DOHH2 (cell line): ENCODE results near the gene TBK1.

Experiments used
- H3F3A ChIP-seq: fragments of 200-600 bp; sonication (generic), shearing (Covaris generic); 2 replicates; pipeline ENCODE4 v1.6.0; 2016; ENCODE audit warnings: antibody characterized with exemption, mild to moderate bottlenecking; ENCODE audit not compliant: control insufficient read depth, insufficient read depth
- H3K27ac ChIP-seq: fragments of 200-600 bp; sonication (generic); 2 replicates; pipeline ENCODE4 v1.5.1; 2014; ENCODE audit warnings: low read depth, mild to moderate bottlenecking, low read length, moderate library complexity
- H3K27me3 ChIP-seq: fragments of 200-600 bp; sonication (generic); 2 replicates; pipeline ENCODE4 v1.6.1; 2014; ENCODE audit warnings: mild to moderate bottlenecking, low read length, mixed read lengths; ENCODE audit not compliant: control insufficient read depth
- H3K36me3 ChIP-seq: fragments of 200-600 bp; sonication (generic); 2 replicates; pipeline ENCODE4 v1.6.1; 2014; ENCODE audit warnings: mild to moderate bottlenecking, low read length, moderate library complexity, mixed read lengths; ENCODE audit not compliant: control insufficient read depth
- H3K4me1 ChIP-seq: fragments of 200-600 bp; sonication (generic); 2 replicates; pipeline ENCODE4 v1.6.1; 2014; ENCODE audit warnings: mild to moderate bottlenecking, low read length, mixed read lengths; ENCODE audit not compliant: control insufficient read depth
- H3K4me2 ChIP-seq: fragments of 200-600 bp; sonication (generic); 2 replicates; pipeline ENCODE4 v1.6.0; 2014; ENCODE audit warnings: mild to moderate bottlenecking, low read length, moderate library complexity
- H3K4me3 ChIP-seq: fragments of 200-600 bp; sonication (generic); 2 replicates; pipeline ENCODE4 v1.5.1; 2014; ENCODE audit warnings: mild to moderate bottlenecking, low read length, mixed read lengths
- H3K79me2 ChIP-seq: fragments of 200-600 bp; sonication (generic); 2 replicates; pipeline ENCODE4 v1.6.1; 2014; ENCODE audit warnings: mild to moderate bottlenecking, low read length, mixed read lengths; ENCODE audit not compliant: control insufficient read depth
- H3K9me2 ChIP-seq: fragments of 200-600 bp; sonication (generic); replicated peaks from 2 replicates; pipeline ENCODE4 v1.6.1; 2014; ENCODE audit warnings: mild to moderate bottlenecking, low read length, mixed read lengths; ENCODE audit not compliant: control insufficient read depth
- H3K9me3 ChIP-seq: fragments of 200-600 bp; sonication (generic); 2 replicates; pipeline ENCODE4 v1.6.1; 2014; ENCODE audit warnings: antibody characterized with exemption, low read length, mixed read lengths; ENCODE audit not compliant: control insufficient read depth, insufficient read depth
- H4K20me1 ChIP-seq: fragments of 200-600 bp; sonication (generic); 2 replicates; pipeline ENCODE4 v1.6.0; 2014; ENCODE audit warnings: low read depth, mild to moderate bottlenecking, antibody characterized with exemption, low read length, moderate library complexity; ENCODE audit not compliant: control insufficient read depth, insufficient read depth
- CTCF ChIP-seq: fragments of 200-600 bp; sonication (generic); IDR thresholded peaks from one replicate; pipeline ENCODE4 v1.5.1; 2014; ENCODE audit warnings: antibody characterized with exemption, mild to moderate bottlenecking, low read depth, low read length; ENCODE audit not compliant: poor library complexity, severe bottlenecking
- EZH2phosphoT487 ChIP-seq: fragments of 200-600 bp; sonication (generic); IDR thresholded peaks from 2 replicates; pipeline ENCODE4 v1.6.1; 2017; ENCODE audit warnings: borderline replicate concordance, mild to moderate bottlenecking, antibody characterized with exemption, low read length, moderate library complexity, mixed read lengths

Gene TBK1

DNA sequence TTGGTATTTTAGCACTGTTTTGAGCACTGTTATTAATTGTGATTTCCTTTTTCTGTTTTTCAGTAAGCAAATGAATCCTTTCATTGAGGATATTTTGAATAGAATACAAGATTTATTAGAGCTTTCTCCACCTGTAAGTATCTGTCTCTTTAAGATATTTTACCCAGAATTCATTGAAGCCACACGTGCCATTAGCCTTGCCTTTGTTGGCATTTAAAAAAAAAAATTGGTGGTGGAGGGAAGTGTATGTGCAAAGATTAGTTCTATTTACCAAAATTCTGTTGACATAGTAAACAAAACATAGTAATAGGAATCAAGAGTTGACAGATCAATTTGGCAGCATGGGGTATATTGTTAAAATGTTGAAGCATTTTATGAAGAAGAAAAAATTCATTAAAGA, 23.9 kb upstream of the TBK1 start:
- TF ChIP-seq CTCF = no peak
- no peak for TF ChIP-seq EZH2phosphoT487
- Histone ChIP-seq H3K4me1 (no peaks in the 10 kb centered on the region), H3K4me3 (no peak overlapping the region), H3K27me3 (no peaks in the 10 kb centered on the region), H3K27ac (no peak overlapping the region), H3K4me2 (no peak overlapping the region), H3K9me2 (no peaks in the 10 kb centered on the region), H3K36me3 (peaks cover 93% of the 10 kb centered on the region), H3F3A (no peaks in the 10 kb centered on the region), H3K79me2 (no peaks in the 10 kb centered on the region), H4K20me1 (no peaks in the 10 kb centered on the region; the same call in 1 of the 2 replicates), H3K9me3 (no peaks in the 10 kb centered on the region)

DNA sequence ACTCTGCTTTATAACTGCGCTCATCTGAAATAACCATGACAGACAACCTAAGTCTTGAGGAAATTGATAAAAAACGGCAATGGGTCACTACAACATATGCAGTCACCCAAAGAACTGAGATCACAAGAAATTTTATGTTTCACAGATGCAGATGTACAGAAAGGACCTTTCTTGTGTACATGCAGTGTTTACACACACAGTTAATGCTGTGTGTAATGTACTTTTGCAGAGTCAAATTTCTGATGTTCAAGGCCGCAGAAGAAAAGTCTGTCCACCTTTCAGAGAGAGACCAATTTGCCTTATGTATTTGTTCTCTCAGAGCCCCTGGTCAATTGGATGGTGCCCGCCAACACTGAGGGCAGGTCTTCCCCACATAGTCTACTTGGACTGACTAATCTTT, 23.0 kb upstream of the TBK1 start:
- no peak for TF ChIP-seq CTCF
- no peak for TF ChIP-seq EZH2phosphoT487
- no peak overlapping the region for H3K27ac ChIP-seq
- H3K4me2 ChIP-seq = no peak overlapping the region
- peaks cover 94% of the 10 kb centered on the region for H3K36me3 ChIP-seq
- no peaks in the 10 kb centered on the region for H3K4me1 ChIP-seq
- no peaks in the 10 kb centered on the region for H3K9me2 ChIP-seq
- no peaks in the 10 kb centered on the region for H3K79me2 ChIP-seq
- H4K20me1 ChIP-seq = no peaks in the 10 kb centered on the region; the same call in 1 of the 2 replicates
- H3K27me3 ChIP-seq = no peaks in the 10 kb centered on the region
- H3F3A ChIP-seq = no peaks in the 10 kb centered on the region
- no peak overlapping the region for H3K4me3 ChIP-seq
- no peaks in the 10 kb centered on the region for H3K9me3 ChIP-seq

GRCh38 chr12:64430886-64431285, 21.0 kb upstream of the TBK1 start:
- Histone ChIP-seq H3K4me1 (no peaks in the 10 kb centered on the region), H3K9me2 (no peaks in the 10 kb centered on the region), H3K4me3 (no peak overlapping the region), H3K27me3 (no peaks in the 10 kb centered on the region), H3K27ac (no peak overlapping the region), H3F3A (no peaks in the 10 kb centered on the region), H4K20me1 (no peaks in the 10 kb centered on the region; the same call in 1 of the 2 replicates), H3K79me2 (no peaks in the 10 kb centered on the region), H3K36me3 (peaks cover 92% of the 10 kb centered on the region), H3K4me2 (no peak overlapping the region), H3K9me3 (no peaks in the 10 kb centered on the region)
- TF ChIP-seq CTCF (no peak), EZH2phosphoT487 (no peak)

GRCh38 chr12:64431791-64432190, 20.1 kb upstream of the TBK1 start:
- Histone ChIP-seq H3K79me2 (no peaks in the 10 kb centered on the region), H3K4me1 (no peaks in the 10 kb centered on the region), H3K4me2 (no peak overlapping the region), H3K27ac (no peak overlapping the region), H4K20me1 (no peaks in the 10 kb centered on the region; the same call in 1 of the 2 replicates), H3K4me3 (no peak overlapping the region), H3F3A (no peaks in the 10 kb centered on the region), H3K9me2 (no peaks in the 10 kb centered on the region), H3K9me3 (no peaks in the 10 kb centered on the region), H3K36me3 (peaks cover 92% of the 10 kb centered on the region), H3K27me3 (no peaks in the 10 kb centered on the region)
- TF ChIP-seq EZH2phosphoT487 (no peak), CTCF (no peak)
